ENCODE measurements around the gene KCNQ5.
A peak's percentile ranks its signal among the peaks of the same experiment; 100 is the strongest.

GRCh38 chr6:73231986-73232391 is 610.1 kb downstream of the KCNQ5 start:
- no peak for TF ChIP-seq POLR2AphosphoS5 (IDR thresholded peaks at IDR 0.05; ENCODE audit: low read length)
- no peak for TF ChIP-seq FOXK2 (IDR thresholded peaks at IDR 0.05)
- peak in 1 of 2 experiments; percentile 22; a peak in 1 of 4 replicates for TF ChIP-seq BHLHE40 (IDR thresholded peaks at IDR 0.05; ENCODE audit: borderline replicate concordance in 1 of 2, low read depth in 2 of 2, low read length in 1 of 2)
- no peak for TF ChIP-seq CTCF (IDR thresholded peaks at IDR 0.05 in 2 of 3, conservative IDR thresholded peaks at IDR 0.05 in 1 of 3; ENCODE audit: control insufficient read depth in 2 of 3, extremely low read depth in 1 of 3, insufficient read depth in 1 of 3, low read depth in 3 of 3, low read length in 3 of 3)
- TF ChIP-seq POLR2A (IDR thresholded peaks at IDR 0.05; ENCODE audit: low read depth, low read length): no peak
- TF ChIP-seq EZH2 (IDR thresholded peaks at IDR 0.05; ENCODE audit: borderline replicate concordance, control insufficient read depth, low read depth, low read length): no peak
- no peak for TF ChIP-seq BCL3 (IDR thresholded peaks at IDR 0.05; ENCODE audit: borderline replicate concordance, insufficient read depth, low read depth, low read length, poor library complexity, severe bottlenecking)
- TF ChIP-seq MLLT1 (IDR thresholded peaks at IDR 0.05): no peak

Measured in GM12878 (cell line).